ENCODE measurements around the gene GNE.

DNA sequence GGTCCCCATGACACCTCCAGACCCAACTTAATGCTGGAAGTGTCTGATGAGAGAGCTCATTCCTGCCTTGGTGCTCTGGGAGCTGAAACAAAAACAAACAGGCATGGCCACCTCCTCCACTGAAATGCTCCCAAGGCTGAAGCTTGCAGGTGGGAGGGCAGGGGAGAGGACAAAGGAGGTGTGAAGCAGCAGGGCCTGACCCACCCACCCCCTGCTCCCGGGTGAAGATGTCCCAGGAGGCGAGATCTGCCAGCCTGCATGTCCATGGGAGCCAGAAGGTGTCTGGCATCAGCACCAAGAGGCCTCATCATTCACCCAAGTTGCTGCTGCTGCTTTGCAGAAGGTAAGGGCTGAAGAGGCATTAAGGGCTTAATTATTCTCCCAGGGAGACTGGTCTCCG is 93.3 kb downstream of the GNE start:
- TF ChIP-seq, protein P1, sequence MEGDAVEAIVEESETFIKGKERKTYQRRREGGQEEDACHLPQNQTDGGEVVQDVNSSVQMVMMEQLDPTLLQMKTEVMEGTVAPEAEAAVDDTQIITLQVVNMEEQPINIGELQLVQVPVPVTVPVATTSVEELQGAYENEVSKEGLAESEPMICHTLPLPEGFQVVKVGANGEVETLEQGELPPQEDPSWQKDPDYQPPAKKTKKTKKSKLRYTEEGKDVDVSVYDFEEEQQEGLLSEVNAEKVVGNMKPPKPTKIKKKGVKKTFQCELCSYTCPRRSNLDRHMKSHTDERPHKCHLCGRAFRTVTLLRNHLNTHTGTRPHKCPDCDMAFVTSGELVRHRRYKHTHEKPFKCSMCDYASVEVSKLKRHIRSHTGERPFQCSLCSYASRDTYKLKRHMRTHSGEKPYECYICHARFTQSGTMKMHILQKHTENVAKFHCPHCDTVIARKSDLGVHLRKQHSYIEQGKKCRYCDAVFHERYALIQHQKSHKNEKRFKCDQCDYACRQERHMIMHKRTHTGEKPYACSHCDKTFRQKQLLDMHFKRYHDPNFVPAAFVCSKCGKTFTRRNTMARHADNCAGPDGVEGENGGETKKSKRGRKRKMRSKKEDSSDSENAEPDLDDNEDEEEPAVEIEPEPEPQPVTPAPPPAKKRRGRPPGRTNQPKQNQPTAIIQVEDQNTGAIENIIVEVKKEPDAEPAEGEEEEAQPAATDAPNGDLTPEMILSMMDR (conservative IDR thresholded peaks at IDR 0.05; ENCODE audit: low read depth, low read length): no peak
- TF ChIP-seq EZH2 (IDR thresholded peaks at IDR 0.05; ENCODE audit: borderline replicate concordance, low read depth, low read length, poor library complexity, severe bottlenecking): no peak

Measured in A673 (cell line).